Measurements from ENCODE around the gene CHST15. TPM values are rescaled to one million over a fixed set of nuclear protein-coding genes. Genes with fewer than 3 reads are reported as not detected.

CHST15 gene
- total and polyA plus RNA-seq, 2 of the 13 experiments (the other 11 are each of a cell fraction or from before 2014, with no cell fraction given) = 1.4 to 94.7 TPM

DNA sequence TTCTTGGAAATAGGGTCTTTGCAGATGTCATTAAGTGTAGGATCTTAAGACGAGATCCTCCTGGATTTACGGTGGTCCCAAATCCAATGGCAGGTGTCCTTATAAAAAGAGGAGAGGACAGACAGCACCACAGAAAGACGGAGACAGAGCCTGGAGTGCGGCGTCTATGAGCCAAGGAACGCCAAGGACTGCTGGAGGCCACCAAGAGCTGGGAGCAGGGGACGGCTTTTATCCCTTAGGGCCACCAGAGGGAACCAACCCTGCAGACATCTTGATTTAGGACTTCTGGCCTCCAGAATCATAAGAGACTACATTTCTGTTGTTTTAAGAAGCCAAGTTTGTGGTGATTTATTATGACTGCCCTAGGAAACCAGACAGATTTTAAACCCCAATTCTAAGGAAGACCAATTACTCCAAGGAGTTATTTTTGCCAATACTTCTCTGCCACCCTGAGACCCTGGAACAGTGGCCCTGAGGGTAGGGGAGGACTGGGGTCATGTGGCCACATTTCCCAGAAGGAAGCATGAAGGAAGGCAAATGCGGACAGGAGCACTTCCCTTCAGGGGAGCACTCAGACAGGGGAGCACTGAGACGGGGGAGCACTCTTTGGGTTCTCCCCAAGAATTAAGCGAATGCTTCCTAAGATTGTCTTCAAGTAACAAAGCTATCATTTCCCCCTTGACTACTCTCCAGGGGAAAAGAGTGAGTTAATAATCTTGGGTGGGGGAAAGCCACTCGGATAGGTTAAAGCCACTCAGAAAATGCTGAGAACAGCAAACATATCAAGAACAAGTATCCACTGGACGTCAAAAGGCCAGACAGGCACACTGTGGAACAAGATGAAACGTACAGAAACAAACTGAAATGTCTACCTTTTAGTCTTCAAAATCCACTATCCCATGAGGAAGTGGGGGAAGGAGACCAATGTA, 67.5 kb downstream of the CHST15 start (continued):
- no peak for TF ChIP-seq ZBTB42 (CRISPR knock-in tag; IDR thresholded peaks at IDR 0.05)
- no peak for TF ChIP-seq NCOR1 (IDR thresholded peaks at IDR 0.05; ENCODE audit: borderline replicate concordance, low read length)
- no peak for TF ChIP-seq ZC3H13 (CRISPR knock-in tag; IDR thresholded peaks at IDR 0.05)
- TF ChIP-seq XRCC5 (optimal IDR thresholded peaks at IDR 0.05; ENCODE audit: low read length) = no peak
- TF ChIP-seq SSRP1 (CRISPR knock-in tag; IDR thresholded peaks at IDR 0.05) = no peak
- TF ChIP-seq SPEN (CRISPR knock-in tag; IDR thresholded peaks at IDR 0.05; ENCODE audit: low read depth) = no peak
- TF ChIP-seq MZF1 (CRISPR knock-in tag; IDR thresholded peaks at IDR 0.05; ENCODE audit: borderline replicate concordance) = no peak
- no peak for TF ChIP-seq NCOA1 (CRISPR knock-in tag; IDR thresholded peaks at IDR 0.05)
- 0 out of 2 replicates have a peak, but pooled peaks have one; percentile 14 for TF ChIP-seq MED1 (CRISPR knock-in tag; IDR thresholded peaks at IDR 0.05)
- no peak for TF ChIP-seq PPARG (CRISPR knock-in tag; conservative IDR thresholded peaks at IDR 0.05)
- TF ChIP-seq KLF11 (CRISPR knock-in tag; IDR thresholded peaks at IDR 0.05) = no peak
- no peak for TF ChIP-seq ZNF430 (CRISPR knock-in tag; IDR thresholded peaks at IDR 0.05)
- TF ChIP-seq FOSL2 (CRISPR knock-in tag; IDR thresholded peaks at IDR 0.05) = peak; percentile 26; the same call in 1 of the 2 replicates
- no peak for TF ChIP-seq ZMYM3 (CRISPR knock-in tag; IDR thresholded peaks at IDR 0.05)
- TF ChIP-seq, protein P1, sequence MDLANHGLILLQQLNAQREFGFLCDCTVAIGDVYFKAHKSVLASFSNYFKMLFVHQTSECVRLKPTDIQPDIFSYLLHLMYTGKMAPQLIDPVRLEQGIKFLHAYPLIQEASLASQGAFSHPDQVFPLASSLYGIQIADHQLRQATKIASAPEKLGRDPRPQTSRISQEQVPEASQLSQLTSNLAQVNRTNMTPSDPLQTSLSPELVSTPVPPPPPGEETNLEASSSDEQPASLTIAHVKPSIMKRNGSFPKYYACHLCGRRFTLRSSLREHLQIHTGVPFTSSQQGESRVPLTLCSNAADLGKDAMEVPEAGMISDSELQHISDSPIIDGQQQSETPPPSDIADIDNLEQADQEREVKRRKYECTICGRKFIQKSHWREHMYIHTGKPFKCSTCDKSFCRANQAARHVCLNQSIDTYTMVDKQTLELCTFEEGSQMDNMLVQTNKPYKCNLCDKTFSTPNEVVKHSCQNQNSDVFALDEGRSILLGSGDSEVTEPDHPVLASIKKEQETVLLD (CRISPR knock-in tag; IDR thresholded peaks at IDR 0.05; ENCODE audit: low read depth) = no peak
- no peak for TF ChIP-seq U2AF2 (IDR thresholded peaks at IDR 0.05; ENCODE audit: low read depth, low read length)
- TF ChIP-seq ZNF124 (CRISPR knock-in tag; IDR thresholded peaks at IDR 0.05) = no peak
- TF ChIP-seq, protein P2, sequence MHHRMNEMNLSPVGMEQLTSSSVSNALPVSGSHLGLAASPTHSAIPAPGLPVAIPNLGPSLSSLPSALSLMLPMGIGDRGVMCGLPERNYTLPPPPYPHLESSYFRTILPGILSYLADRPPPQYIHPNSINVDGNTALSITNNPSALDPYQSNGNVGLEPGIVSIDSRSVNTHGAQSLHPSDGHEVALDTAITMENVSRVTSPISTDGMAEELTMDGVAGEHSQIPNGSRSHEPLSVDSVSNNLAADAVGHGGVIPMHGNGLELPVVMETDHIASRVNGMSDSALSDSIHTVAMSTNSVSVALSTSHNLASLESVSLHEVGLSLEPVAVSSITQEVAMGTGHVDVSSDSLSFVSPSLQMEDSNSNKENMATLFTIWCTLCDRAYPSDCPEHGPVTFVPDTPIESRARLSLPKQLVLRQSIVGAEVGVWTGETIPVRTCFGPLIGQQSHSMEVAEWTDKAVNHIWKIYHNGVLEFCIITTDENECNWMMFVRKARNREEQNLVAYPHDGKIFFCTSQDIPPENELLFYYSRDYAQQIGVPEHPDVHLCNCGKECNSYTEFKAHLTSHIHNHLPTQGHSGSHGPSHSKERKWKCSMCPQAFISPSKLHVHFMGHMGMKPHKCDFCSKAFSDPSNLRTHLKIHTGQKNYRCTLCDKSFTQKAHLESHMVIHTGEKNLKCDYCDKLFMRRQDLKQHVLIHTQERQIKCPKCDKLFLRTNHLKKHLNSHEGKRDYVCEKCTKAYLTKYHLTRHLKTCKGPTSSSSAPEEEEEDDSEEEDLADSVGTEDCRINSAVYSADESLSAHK (CRISPR knock-in tag; IDR thresholded peaks at IDR 0.05; ENCODE audit: borderline replicate concordance) = no peak
- TF ChIP-seq ZFYVE20 (CRISPR knock-in tag; IDR thresholded peaks at IDR 0.05; ENCODE audit: borderline replicate concordance, low read depth) = no peak
- no peak for TF ChIP-seq ZNF333 (CRISPR knock-in tag; IDR thresholded peaks at IDR 0.05; ENCODE audit: borderline replicate concordance)
- no peak for TF ChIP-seq ZNF543 (CRISPR knock-in tag; IDR thresholded peaks at IDR 0.05)
- no peak for TF ChIP-seq ZNF607 (CRISPR knock-in tag; IDR thresholded peaks at IDR 0.05; ENCODE audit: borderline replicate concordance)
- TF ChIP-seq SRSF9 (IDR thresholded peaks at IDR 0.05; ENCODE audit: borderline replicate concordance, insufficient read depth, low read depth, low read length, poor library complexity, severe bottlenecking) = no peak
- TF ChIP-seq ZNF317 (CRISPR knock-in tag; IDR thresholded peaks at IDR 0.05) = no peak
- TF ChIP-seq, protein P3, sequence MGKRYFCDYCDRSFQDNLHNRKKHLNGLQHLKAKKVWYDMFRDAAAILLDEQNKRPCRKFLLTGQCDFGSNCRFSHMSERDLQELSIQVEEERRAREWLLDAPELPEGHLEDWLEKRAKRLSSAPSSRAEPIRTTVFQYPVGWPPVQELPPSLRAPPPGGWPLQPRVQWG (CRISPR knock-in tag; IDR thresholded peaks at IDR 0.05; ENCODE audit: borderline replicate concordance, low read depth) = no peak
- TF ChIP-seq, protein P4, sequence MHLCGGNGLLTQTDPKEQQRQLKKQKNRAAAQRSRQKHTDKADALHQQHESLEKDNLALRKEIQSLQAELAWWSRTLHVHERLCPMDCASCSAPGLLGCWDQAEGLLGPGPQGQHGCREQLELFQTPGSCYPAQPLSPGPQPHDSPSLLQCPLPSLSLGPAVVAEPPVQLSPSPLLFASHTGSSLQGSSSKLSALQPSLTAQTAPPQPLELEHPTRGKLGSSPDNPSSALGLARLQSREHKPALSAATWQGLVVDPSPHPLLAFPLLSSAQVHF (CRISPR knock-in tag; IDR thresholded peaks at IDR 0.05) = no peak
- TF ChIP-seq GZF1 (CRISPR knock-in tag; IDR thresholded peaks at IDR 0.05) = no peak

All from HepG2 (cell line).